Left lung (tissue), 10 donors: ENCODE measurements around the gene SLC6A7. TPM values are rescaled to one million over a fixed set of nuclear protein-coding genes. Genes with fewer than 3 reads are reported as not detected.

ENCODE experiments used
- ATAC-seq: fragments of 200-7000 bp; cut with Tn5 transposase; one replicate; pipeline ENCODE4 v1.9.1; 2020; ENCODE audit warnings: moderate library complexity
- DNase-seq, 4 donors: peaks; one replicate each; pipeline ENCODE4 v3.0.0-alpha.2; 2013 to 2020
- H3K27ac ChIP-seq, 2 donors: fragments of 200-600 bp; sonication (generic) in 1 of 2; one replicate each; pipeline versions ENCODE4 v1.5.0 to v1.8.0; 2020 to 2021
- H3K27me3 ChIP-seq, 2 donors: fragments of 200-600 bp; sonication (generic) in 1 of 2; one replicate each; pipeline versions ENCODE4 v1.5.0 to v1.8.0; 2020 to 2021
- H3K36me3 ChIP-seq, 2 donors: fragments of 200-600 bp; sonication (generic) in 1 of 2; one replicate each; pipeline versions ENCODE4 v1.5.0 to v1.8.0; 2020 to 2021
- H3K4me1 ChIP-seq, 2 donors: fragments of 200-600 bp; one replicate each; pipeline ENCODE4 v1.8.0; 2021
- H3K4me3 ChIP-seq, 2 donors: fragments of 200-600 bp; sonication (generic) in 1 of 2; one replicate each; pipeline versions ENCODE4 v1.5.0 to v1.8.0; 2020 to 2021; ENCODE audit warnings: mild to moderate bottlenecking in 1 of 2
- H3K9me3 ChIP-seq, 2 donors: fragments of 200-600 bp; sonication (generic) in 1 of 2; one replicate each; pipeline versions ENCODE4 v1.5.0 to v1.8.0; 2020 to 2021
- intact Hi-C, 2 donors: fragments of 100-400 bp; cut with DNase I; formaldehyde crosslinking; loops; one replicate each; pipeline versions ENCODE4 v1.11.2 to v1.14.2; 2022
- polyA plus RNA-seq, 6 donors: library from polyadenylated mRNA; unstranded; fragments of 120-200 nt; gene quantifications; one replicate each; pipeline ENCODE4 v1.2.1, GENCODE V29; 2013; ENCODE audit not compliant: insufficient read length in 6 of 6
- total RNA-seq, 2 donors: library from RNA; stranded (reverse); fragmentation: NEBNext Ultra II Directional; extraction: Animal tissue kit (Norgen Biotek cat#: 25700); gene quantifications; one replicate each; pipeline ENCODE4 v1.2.1, GENCODE V29; 2021
- TF ChIP-seq, protein P1 (sequence below), 2 donors: fragments of 200-600 bp; sonication (generic) in 1 of 2; IDR thresholded peaks; one replicate each; pipeline versions ENCODE4 v1.5.0 to v1.8.0; 2021; ENCODE audit warnings: antibody characterized with exemption in 2 of 2
- donor health status: DM: no; HTN: yes; CAD: no.
- donor health status: DM: no; HTN: no; CAD: no.

SLC6A7 gene
- total and polyA plus RNA-seq, 8 donors, result 0.13 TPM; not detected in 7

- peaks cover 0 to 33% of the 10 kb centered on the region in 2 donors for H3K27me3 ChIP-seq
- no peaks in the 10 kb centered on the region for H3K36me3 ChIP-seq
- DNase-seq, result no peak
- TF ChIP-seq, protein P1, sequence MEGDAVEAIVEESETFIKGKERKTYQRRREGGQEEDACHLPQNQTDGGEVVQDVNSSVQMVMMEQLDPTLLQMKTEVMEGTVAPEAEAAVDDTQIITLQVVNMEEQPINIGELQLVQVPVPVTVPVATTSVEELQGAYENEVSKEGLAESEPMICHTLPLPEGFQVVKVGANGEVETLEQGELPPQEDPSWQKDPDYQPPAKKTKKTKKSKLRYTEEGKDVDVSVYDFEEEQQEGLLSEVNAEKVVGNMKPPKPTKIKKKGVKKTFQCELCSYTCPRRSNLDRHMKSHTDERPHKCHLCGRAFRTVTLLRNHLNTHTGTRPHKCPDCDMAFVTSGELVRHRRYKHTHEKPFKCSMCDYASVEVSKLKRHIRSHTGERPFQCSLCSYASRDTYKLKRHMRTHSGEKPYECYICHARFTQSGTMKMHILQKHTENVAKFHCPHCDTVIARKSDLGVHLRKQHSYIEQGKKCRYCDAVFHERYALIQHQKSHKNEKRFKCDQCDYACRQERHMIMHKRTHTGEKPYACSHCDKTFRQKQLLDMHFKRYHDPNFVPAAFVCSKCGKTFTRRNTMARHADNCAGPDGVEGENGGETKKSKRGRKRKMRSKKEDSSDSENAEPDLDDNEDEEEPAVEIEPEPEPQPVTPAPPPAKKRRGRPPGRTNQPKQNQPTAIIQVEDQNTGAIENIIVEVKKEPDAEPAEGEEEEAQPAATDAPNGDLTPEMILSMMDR (IDR thresholded peaks at IDR 0.05), result no peak
- no peak for ATAC-seq
- H3K27ac ChIP-seq, result no peak overlapping the region
- no peak overlapping the region for H3K4me3 ChIP-seq
- intact Hi-C loops, result no loop called here
- H3K4me1 ChIP-seq, result no peaks in the 10 kb centered on the region
- no peaks in the 10 kb centered on the region for H3K9me3 ChIP-seq
These were observed 7.1 kb downstream of the SLC6A7 start for GRCh38 chr5:150196986-150197385.

DNA sequence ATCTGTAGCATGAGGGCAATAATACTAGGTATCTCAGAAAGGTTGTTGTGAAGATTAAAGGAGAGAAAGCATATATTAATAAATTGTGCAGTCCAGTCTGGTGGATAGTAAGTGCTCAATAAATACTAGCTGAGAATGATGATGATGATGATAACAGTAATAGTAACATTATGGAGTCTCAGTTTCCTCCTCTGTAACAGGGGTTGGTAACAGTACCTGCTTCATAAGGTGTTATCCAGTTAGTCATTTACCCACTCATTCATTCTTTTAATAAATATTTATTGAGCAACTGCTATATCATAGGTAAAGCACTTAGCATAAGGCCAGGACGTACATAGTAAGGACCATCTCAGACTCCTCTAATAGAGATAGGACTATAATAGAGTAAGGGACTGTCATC, 7.6 kb downstream of the SLC6A7 start:
- no peak overlapping the region for H3K27ac ChIP-seq
- H3K36me3 ChIP-seq, result no peaks in the 10 kb centered on the region
- TF ChIP-seq, protein P1 (IDR thresholded peaks at IDR 0.05), result no peak
- peaks cover 0 to 28% of the 10 kb centered on the region in 2 donors for H3K27me3 ChIP-seq
- H3K9me3 ChIP-seq, result no peaks in the 10 kb centered on the region
- no peak for ATAC-seq
- H3K4me1 ChIP-seq, result no peaks in the 10 kb centered on the region
- intact Hi-C loops, result no loop called here
- no peak for DNase-seq
- H3K4me3 ChIP-seq, result no peak overlapping the region

DNA sequence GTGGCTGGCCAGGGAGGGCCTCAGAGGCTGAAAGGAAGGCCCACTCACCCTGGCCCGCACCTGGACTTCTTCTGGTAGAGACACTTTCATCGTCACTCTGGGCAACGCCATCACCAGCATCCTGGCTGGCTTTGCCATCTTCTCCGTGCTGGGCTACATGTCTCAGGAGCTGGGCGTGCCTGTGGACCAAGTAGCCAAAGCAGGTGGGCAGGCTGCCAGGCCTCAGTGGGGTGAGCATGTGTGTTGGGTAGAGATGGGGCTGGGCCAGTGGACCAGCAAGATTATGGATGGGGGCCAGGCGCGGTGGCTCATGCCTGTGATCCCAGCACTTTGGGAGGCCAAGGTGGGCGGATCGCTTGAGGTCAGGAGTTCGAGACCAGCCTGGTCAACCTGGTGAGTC, 12.6 kb downstream of the SLC6A7 start:
- Histone ChIP-seq H3K36me3 (no peaks in the 10 kb centered on the region), H3K4me1 (no peaks in the 10 kb centered on the region), H3K27ac (no peak overlapping the region), H3K27me3 (peaks cover 0 to 3% of the 10 kb centered on the region in 2 donors), H3K9me3 (no peaks in the 10 kb centered on the region), H3K4me3 (no peak overlapping the region)
- TF ChIP-seq, protein P1 (IDR thresholded peaks at IDR 0.05), result no peak
- DNase-seq (no peak), ATAC-seq (no peak)
- intact Hi-C loops, result no loop called here

- Histone ChIP-seq H3K27me3 (peaks cover 0 to 18% of the 10 kb centered on the region in 2 donors), H3K4me3 (no peak overlapping the region), H3K9me3 (no peaks in the 10 kb centered on the region), H3K4me1 (no peaks in the 10 kb centered on the region), H3K27ac (no peak overlapping the region), H3K36me3 (no peaks in the 10 kb centered on the region)
- TF ChIP-seq, protein P1 (IDR thresholded peaks at IDR 0.05), result no peak
- no peak for ATAC-seq
- intact Hi-C loops, result no loop called here
- peak in 1 of 4 donors; percentile 33 for DNase-seq
These were observed 14.1 kb downstream of the SLC6A7 start for GRCh38 chr5:150203832-150204589.

DNA sequence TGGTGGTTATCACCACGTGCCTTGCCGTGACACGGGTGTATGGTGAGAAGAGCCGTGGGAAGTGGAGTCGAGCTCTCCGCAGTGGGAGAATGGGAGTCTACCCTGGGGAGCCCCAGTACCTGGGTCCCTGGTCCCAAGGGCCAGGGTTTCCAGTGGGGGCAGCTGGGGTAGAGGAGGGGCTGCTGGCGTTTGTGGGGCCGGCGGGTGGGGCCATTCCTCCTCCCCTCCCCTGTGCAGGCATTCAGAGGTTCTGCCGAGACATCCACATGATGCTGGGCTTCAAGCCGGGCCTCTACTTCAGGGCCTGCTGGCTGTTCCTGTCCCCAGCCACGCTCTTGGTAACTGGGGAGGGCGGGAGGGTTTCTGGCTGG, 14.7 kb downstream of the SLC6A7 start:
- no peak overlapping the region for H3K27ac ChIP-seq
- no peak for ATAC-seq
- no peak for DNase-seq
- intact Hi-C loops, result no loop called here
- no peaks in the 10 kb centered on the region for H3K4me1 ChIP-seq
- TF ChIP-seq, protein P1 (IDR thresholded peaks at IDR 0.05), result no peak
- peaks cover 0 to 24% of the 10 kb centered on the region in 2 donors for H3K27me3 ChIP-seq
- H3K4me3 ChIP-seq, result no peak overlapping the region
- no peaks in the 10 kb centered on the region for H3K36me3 ChIP-seq
- H3K9me3 ChIP-seq, result no peaks in the 10 kb centered on the region
